ENCODE results near the gene CTNNBL1.

Gene CTNNBL1

GRCh38 chr20:37786043-37786442, 92.2 kb downstream of the CTNNBL1 start:
- DNase-seq, result no peak

- no peak for DNase-seq
Observed at GRCh38 chr20:37789408-37789807, 95.6 kb downstream of the CTNNBL1 start.

GRCh38 chr20:37790900-37791299, 97.1 kb downstream of the CTNNBL1 start:
- DNase-seq, result no peak

GRCh38 chr20:37796121-37796520, 102.3 kb downstream of the CTNNBL1 start:
- no peak for DNase-seq

- DNase-seq, result no peak
Observed at GRCh38 chr20:37796733-37797132, 102.9 kb downstream of the CTNNBL1 start.

GRCh38 chr20:37797669-37798175, 103.9 kb downstream of the CTNNBL1 start:
- no peak for DNase-seq

GRCh38 chr20:37798312-37798711, 104.5 kb downstream of the CTNNBL1 start:
- DNase-seq, result no peak

- no peak for DNase-seq
Observed at GRCh38 chr20:37800618-37801017, 106.8 kb downstream of the CTNNBL1 start.

- DNase-seq, result no peak
Observed at GRCh38 chr20:37801921-37802320, 108.1 kb downstream of the CTNNBL1 start.

GRCh38 chr20:37803438-37804307, 109.8 kb downstream of the CTNNBL1 start:
- DNase-seq, result no peak

GRCh38 chr20:37804584-37805566, 111.0 kb downstream of the CTNNBL1 start:
- no peak for DNase-seq

- DNase-seq, result no peak
Observed at GRCh38 chr20:37807471-37808232, 113.8 kb downstream of the CTNNBL1 start.

GRCh38 chr20:37808233-37809070, 114.6 kb downstream of the CTNNBL1 start:
- DNase-seq, result no peak

GRCh38 chr20:37810027-37810426, 116.2 kb downstream of the CTNNBL1 start:
- no peak for DNase-seq

GRCh38 chr20:37816003-37816402, 122.2 kb downstream of the CTNNBL1 start:
- no peak for DNase-seq

- no peak for DNase-seq
Observed at GRCh38 chr20:37816726-37817125, 122.9 kb downstream of the CTNNBL1 start.

GRCh38 chr20:37821696-37822095, 127.9 kb downstream of the CTNNBL1 start:
- DNase-seq, result no peak

GRCh38 chr20:37822141-37822601, 128.3 kb downstream of the CTNNBL1 start:
- peak; percentile 84 for DNase-seq

GRCh38 chr20:37823296-37823980, 129.6 kb downstream of the CTNNBL1 start:
- DNase-seq, result no peak

GRCh38 chr20:37827605-37828004, 133.8 kb downstream of the CTNNBL1 start:
- no peak for DNase-seq

- no peak for DNase-seq
Observed at GRCh38 chr20:37828684-37829083, 134.9 kb downstream of the CTNNBL1 start.

All from amniotic stem cell (primary cell).